Sciatic nerve (tissue), 2 donors: ENCODE measurements around the gene COL4A1. TPM values are rescaled to one million over a fixed set of nuclear protein-coding genes. Genes with fewer than 3 reads are reported as not detected.
"Not testable (repeated sequence)": the region's sequence is repeated elsewhere in the genome, so short reads cannot be mapped to it uniquely, and the experiment has no call there.

Source experiments
- ATAC-seq: fragments of 200-7000 bp; cut with Tn5 transposase; one replicate; pipeline ENCODE4 v1.9.1; 2020; ENCODE audit warnings: mild to moderate bottlenecking, moderate library complexity
- DNase-seq: peaks from one replicate; pipeline ENCODE4 v3.0.0-alpha.2; 2020; ENCODE audit warnings: low spot score
- intact Hi-C: fragments of 100-400 bp; cut with DNase I; formaldehyde crosslinking; loops from one replicate; pipeline ENCODE4 v1.14.2; 2022
- total RNA-seq: library from RNA; stranded (reverse); fragmentation: NEBNext Ultra II Directional; extraction: Animal tissue kit (Norgen Biotek cat#: 25700); gene quantifications from one replicate; pipeline ENCODE4 v1.2.1, GENCODE V29; 2021
- donor health status: DM: no; HTN: no; CAD: no.
- donor health status: DM: no; HTN: no; CAD: no.

Gene COL4A1
- total RNA-seq, 1 donor from 2014 or later, result 423 TPM

DNA sequence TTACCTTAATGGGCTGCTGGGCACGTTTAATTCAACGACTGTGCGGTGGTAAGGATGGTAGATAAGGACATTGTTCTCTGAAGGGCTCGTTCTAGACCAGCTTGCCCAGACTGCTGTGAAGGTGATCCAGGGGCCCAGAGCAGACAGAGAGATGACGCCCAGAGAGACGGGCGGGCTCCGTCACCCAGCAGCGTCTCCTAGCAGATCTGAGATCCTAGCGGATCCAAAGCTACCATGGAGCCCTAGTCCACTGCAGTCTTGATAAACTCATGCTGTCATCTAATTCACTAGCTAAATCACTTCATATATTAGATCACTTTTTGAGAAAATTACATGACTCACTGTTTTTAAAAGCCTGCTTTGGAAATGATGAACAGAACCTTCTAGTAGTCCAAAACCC lies 21.6 kb upstream of the COL4A1 start:
- intact Hi-C loops, result no loop called here
- ATAC-seq (no peak), DNase-seq (no peak)

DNA sequence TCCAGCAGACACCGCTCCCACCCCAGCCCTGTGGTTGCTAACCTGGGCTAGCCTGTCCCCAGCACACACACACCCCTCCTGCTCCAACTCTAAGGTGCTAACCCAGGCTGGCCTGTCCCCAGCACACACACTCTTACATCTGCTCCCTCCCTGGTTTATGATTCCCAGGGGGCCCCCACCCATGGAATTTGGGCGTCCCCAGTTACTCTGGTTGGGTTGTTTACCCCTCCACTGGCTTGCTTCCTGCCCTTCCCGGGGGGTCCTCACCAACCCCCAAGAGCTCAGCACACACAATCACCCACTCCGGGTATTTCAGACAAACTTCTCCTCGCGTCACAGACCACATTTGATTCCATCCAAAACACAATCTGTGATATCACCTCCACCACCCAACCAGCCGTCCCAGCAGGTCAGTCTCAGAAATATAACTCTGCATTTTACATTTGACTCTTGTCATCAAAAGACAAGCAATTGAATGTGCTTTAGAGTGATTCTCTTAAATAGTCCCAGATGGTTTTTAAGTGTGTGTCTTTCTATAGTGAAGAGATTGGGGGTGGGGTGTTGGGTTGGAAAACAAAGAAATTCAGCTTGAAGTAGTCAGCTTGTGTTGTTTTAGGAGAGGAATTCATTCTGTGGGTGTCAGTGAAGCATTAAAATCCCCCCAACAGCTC lies 20.2 kb upstream of the COL4A1 start:
- DNase-seq, result no peak
- ATAC-seq, result no peak
- intact Hi-C loops, result no loop called here

DNA sequence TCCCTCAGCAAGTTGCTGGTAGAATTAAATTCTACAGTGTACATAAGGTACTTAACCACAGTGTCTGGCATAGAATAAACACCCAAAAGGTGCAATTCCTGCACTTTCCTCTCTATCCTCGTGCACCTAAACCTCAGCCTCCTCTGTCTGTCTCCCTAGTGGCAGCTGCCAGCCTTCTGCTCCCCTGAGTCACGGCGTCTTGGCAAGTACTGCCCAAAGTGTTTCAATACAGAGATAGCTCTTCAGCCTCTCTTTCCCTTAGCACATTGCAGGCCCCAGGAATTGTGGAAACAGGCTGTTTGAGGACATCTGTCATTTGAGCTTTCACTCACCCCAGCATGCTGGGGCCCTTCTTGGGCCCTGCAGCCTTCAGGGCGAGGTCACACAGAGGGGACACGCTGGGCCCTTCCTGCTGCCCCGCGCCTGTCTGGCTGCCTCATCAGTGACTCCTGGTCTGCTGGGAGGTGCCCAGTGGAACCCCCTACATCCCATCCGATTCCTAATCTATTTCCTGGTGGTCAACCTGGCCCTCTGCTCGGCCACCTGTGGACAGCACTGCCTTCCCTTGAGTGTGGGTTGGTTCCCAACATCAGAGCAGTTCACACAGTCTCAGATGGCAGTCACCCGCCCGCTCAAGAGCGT lies 19.4 kb upstream of the COL4A1 start:
- intact Hi-C loops, result no loop called here
- DNase-seq (no peak), ATAC-seq (no peak)

DNA sequence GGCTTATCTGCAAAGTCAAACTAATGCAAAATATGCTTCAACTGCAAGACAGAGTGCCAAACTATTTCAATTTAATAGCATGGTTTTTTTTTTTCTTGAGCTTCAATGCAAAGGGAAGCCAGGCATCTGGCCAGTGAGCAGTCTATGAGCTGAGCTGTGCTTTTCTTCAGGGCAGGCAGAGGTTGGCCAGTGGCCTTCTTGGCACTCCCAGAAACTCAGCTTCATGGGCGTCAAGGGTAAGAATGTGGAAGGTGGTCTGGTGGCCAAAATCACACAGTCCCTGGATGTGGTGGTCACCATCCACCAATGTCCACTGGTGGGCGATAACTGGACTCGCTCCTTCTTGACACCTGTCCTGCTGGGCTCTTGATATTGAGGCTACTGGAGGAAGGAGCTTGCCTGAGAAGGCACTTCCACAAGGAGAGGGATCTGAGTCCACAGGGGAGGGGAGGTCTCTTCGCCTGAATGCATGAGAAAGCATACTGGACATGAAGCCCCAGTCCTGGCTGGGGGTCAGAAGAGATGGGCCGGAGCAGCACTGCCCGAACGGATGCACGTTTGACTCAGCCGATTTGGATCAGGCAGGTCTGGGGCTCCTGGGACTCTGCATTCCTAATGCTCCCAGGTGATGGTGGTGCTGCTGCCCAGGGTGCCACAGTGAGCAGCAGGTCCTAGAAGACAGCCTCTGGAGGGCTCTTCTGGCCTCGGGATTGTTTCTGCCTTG lies 17.2 kb upstream of the COL4A1 start:
- intact Hi-C loops, result no loop called here
- DNase-seq (no peak), ATAC-seq (no peak)

DNA sequence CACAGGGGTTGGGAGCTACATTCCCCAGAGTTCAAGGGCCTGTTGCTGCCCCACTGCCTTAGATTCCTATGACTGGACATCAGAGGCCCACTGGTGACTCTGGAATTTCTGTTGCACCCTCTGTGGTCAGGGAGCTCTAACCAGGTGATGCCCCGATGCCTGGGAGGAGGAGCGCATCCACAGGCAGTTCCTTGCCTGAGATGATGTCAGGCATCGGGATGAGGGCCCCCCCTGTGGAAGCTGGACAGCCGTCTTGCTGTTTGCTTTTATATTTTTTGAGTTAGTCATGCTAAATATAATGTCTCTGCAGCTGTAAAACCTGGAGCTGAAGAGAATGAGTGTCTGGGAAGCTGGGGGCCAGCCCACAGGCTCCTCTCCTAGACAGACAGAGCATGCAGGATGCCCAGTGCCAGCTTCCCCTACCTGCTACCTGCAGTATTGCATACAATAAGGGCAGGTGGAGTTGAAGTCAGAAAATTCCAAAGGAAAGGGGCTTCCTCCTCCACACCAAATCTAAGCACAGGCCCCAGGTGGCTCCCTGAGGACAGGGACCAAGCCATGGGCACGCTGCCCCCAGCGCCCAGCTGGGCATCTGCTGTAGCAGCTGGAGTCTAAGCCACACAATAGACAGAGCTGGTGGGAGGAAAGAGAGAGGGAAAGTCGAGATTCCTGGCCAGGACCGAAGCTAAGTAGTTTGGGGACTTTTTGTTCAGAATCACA lies 16.4 kb upstream of the COL4A1 start:
- intact Hi-C loops, result no loop called here
- no peak for ATAC-seq
- DNase-seq, result no peak

DNA sequence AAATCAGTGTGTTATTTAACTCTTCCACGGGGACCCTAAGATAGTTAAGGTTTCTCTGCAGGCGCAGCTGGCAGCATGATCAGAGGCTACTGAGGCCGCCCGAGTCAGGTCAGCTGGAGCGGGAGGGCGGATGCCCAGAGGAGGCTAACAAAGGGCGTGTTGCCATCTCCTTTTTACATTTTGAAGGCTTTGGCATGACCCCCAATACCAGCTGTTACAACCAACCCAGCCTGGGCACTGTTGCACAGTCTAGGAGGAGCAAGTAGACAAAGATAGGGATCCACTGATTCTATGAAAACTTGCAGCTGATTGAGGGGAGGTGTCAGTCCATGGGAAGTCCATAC lies 15.8 kb upstream of the COL4A1 start:
- no peak for DNase-seq
- no peak for ATAC-seq
- intact Hi-C loops, result no loop called here

DNA sequence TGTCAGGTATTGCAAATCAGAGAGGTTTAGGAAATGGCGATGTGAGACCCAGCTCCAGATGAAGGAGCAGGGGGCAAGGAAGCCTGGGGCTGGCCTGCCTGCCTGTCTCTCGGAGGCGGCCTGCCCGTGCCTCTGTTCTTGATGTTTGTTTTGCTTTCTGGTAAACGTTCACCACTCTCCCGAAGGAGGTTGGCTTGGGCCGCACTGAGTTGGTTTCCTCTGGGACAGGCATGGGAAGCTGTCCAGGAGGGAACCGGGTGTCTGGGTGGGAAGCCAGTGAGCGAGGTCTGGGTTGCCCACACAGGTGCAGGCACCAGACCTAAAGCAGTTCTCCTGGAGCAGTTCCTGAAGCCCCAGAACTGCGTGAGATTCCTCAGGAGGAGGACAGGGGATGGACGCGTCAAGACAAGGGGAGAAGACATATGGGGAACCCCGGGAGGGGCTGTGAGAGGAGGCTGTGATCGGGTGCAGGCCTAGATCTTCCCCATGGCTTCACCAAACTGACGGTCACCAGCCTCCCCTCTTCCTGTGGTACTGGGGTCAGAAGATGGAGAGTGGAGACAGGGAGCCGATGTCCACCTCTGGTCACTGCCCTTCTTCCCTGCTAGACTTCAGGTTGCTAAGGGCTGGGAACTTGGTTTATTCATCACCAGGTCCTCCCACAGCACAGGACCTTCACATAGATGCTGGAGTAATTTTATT lies 15.3 kb upstream of the COL4A1 start:
- no peak for ATAC-seq
- intact Hi-C loops, result no loop called here
- no peak for DNase-seq

DNA sequence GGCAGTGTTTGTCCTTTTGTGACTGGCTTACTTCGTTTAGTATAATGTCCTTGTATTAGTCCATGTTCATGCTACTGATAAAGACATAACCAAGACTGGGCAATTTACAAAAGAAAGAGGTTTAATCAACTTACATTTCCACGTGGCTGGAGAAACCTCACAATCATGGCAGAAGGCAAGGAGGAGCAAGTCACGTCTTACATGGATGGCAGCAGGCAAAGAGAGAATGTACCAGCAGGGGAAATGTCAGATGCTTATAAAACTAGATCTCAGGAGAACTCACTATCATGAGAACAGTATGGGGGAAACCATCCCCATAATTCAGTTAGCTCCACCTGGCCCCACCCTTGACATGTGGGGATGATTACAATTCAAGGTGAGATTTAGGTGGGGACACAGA lies 14.6 kb upstream of the COL4A1 start:
- intact Hi-C loops, ATAC-seq, DNase-seq: not testable (repeated sequence)

DNA sequence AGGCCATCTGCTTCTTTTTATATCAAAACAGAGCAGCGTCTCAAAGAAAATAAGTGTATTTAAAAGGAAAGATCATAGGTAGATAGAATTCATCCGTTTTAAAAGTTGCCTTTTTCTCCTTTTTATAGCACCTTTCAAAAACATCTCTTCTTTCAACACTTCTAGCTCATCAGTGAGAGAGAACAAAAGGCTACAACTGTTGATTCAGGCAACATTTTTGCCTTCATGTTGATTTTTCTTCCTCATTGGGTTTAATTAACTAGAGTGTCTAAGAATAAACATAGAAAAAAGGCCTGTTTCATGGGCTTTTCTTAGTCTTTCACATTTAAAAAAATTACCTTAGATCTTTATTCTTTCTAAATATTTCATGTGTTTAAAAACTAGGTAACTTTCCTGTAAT lies 13.7 kb upstream of the COL4A1 start:
- intact Hi-C loops, result no loop called here
- no peak for ATAC-seq
- DNase-seq, result no peak

DNA sequence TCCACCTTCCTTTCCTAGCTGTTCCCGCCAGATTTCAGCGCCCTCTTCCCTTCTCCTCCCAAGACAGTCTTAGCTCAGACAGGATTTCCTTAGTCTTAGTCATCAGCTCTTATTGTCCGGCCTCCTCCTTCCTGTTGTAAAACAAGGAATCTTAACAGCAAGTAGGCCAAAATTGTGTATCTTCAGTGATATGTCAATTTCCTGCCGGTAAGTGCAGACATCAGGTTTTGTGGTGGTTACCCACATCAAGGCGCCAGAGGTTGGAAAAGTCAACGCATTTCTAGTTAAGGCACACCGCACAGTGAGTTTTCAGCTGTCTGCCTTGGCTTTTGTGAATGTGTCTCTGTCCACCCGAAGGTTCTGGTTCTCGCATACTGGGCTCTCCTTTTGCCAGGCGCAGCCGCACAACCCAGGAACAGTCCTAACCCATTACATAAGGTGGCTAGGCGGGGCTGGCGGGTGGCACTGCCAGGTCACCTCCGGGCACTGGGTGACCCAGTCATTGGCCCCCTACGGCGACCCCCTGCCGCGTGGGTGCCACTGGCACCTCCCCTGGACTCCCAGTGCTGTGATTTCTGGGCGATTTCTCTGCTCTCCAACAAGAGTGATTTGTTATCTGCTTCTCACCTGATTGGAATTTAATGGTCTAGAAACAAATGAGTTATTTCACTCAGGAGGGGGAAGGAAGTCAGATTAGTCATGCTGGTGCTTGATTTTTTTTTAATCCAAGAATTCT lies 13.0 kb upstream of the COL4A1 start:
- no peak for DNase-seq
- ATAC-seq, result peak; percentile 25
- intact Hi-C loops, result no loop called here

DNA sequence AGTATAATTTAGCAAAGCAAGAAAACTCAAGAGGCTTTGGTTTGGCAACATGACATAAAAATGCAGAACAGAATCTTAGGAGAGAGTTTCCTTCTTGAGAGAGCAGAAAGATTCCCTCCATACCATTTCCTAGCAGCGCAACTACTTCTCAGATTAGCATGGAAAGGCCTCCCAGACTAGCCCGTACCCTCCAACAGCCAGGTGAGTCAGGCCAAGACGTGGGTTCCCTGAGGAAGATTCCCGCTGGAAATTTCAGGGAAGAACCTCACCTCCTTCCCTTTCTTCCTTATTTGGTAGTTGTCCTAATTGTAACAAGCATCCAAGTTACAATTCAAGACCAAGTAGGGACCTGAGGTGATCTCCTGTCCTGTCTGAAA lies 12.4 kb upstream of the COL4A1 start:
- no peak for ATAC-seq
- no peak for DNase-seq
- intact Hi-C loops, result no loop called here

DNA sequence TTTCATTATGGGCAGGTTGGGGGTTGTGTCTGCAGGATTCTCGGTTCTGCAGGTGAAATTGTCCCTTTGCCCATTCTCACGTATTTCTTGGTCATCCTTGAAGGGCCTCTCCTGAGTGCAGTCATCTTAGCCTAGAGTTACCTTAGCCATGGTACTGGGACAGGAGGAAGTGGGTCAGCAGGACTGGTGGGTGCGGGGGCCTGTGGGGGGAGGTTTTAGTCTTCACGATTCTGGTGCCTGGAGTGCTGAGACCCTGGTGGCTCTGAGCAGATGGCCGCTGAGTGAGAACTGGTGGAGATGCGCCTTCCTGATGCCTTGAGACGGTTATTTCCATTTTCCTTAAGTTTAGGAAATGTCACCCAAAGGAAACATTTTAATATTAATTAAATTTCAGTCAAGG lies 12.0 kb upstream of the COL4A1 start:
- intact Hi-C loops, result no loop called here
- ATAC-seq (no peak), DNase-seq (no peak)

DNA sequence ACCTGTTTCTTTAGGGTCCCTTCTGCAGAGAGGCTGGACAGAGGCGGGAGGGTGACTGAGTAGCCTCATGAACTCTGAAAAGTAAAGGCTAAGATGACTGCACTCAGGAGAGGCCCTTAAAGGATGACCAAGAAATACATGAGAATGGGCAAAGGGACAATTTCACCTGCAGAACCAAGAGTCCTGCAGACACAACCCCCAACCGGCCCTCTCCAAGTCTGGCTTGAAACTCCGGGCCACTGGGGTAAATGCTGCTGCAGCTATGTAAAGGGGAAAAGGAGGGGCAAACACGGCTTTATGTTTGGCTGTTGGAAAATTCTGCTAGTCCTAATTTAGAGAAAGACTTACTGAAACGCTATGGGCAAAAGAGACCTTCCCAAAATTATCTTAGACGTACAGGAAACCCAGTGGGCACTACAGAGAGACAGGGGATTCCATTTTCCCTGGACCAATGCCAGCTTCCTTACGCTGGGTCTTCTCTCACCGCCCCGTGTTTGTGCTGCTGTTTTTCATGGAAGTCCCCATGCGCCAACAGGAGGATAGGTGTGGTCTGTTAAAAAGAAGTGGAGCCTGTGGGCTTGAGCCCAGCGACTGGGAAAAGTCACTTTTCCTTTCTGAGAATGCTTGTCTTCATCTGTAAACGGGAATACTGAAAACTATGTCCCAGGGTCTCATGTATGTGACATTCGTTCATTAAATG lies 10.7 kb upstream of the COL4A1 start:
- no peak for ATAC-seq
- DNase-seq, result no peak
- intact Hi-C loops, result no loop called here

DNA sequence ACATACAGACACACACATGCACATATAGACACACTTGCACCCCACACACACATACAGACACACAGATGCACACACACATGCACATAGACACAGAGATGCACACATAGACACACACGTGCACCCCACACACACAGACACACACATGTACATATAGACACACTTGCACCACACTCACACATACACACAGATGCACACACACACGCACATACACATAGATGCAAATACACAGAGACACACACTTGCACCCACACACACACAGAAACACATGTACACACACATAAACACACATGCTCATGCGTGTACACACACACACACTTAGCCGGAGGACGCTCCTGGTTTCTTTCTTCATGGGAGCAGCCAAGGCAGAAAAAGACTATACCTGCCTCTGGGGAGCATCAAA lies 10.1 kb upstream of the COL4A1 start:
- intact Hi-C loops, result no loop called here
- no peak for ATAC-seq
- no peak for DNase-seq

DNA sequence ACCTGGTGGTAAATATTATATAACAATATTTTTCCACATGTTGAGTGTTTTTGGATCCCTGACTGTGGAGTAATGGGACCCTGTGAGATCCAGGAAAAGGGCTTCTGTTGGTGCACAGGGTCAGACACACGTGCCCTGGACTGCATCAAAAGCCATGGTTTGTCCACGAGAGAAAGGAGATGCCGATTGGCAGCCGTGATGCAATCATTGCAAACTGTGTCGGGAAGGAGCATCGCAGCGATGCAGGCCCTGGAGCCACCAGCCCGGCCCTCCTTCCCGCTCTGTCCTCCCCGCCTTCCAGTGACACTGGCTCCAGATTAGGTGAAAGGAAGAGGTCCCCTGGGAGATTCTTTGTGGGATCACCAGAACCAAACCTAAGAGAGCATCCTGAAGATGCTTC lies 9.2 kb upstream of the COL4A1 start:
- no peak for ATAC-seq
- DNase-seq, result no peak
- intact Hi-C loops, result no loop called here

DNA sequence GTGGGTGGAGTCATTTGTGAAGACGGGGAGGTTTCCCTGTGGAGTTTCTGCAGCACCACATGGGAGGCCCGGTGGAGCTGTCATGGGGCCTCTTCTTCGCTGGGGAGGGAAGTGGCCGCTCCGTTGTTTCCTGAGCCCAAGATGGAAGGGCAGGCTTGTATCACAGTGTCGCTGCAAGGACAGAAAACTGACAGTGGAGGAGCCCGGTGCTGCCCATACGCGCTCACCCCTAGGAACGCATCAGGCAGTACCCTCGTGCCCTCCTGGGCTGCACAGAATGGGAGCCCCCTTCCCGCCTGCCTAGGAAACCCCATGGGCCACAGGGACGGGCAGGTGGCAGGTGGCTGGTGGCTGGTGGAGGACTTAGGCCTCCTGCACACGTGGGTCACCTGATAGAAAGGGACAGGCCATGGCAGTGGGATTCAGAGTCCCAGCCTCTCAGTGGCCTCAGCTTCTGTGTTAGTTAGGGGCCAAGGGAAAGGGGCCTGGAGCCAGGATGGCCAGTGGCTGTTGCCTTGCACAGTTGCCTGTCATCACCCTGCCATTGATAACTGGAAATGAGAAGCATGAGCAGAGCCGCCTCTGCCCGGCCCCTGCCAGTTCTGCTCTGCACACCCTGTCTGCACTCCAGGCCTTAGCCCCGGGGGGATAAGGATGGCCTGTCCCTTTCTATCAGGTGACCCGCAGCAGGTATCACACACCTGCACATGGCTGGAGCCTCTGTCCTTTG lies 7.7 kb upstream of the COL4A1 start:
- ATAC-seq (no peak), DNase-seq (no peak)

DNA sequence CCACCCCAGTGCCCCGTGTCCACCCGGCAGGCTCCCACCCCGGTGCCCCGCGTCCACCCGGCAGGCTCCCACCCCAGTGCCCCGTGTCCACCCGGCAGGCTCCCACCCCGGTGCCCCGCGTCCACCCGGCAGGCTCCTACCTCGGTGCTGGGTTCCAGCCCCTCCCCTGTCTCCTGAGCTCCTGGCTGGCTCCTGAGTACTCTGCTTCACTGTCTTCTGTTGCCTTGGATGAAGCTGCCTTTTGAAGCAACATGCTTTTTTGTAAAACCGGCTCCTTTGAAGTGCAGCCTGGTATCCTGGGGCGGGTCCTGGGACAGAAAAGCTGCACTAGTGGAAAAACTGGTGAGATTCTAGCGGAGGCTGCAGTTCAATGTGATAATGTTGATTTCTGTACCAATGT lies 6.8 kb upstream of the COL4A1 start:
- intact Hi-C loops, ATAC-seq, DNase-seq: not testable (repeated sequence)

More for the DNA sequence above, 7.7 kb upstream of the COL4A1 start:
- intact Hi-C loops, result no loop called here
